Astrocyte (in vitro differentiated cells and primary cell): ENCODE data around the gene KRTAP4-3. TPM values are rescaled to one million over a fixed set of nuclear protein-coding genes. Genes with fewer than 3 reads are reported as not detected.

ENCODE experiments used
- DNase-seq: peaks from one replicate; pipeline ENCODE4 v3.0.0-alpha.2; 2010; ENCODE audit warnings: low read depth
- FAIRE-seq: peaks from 2 replicates; lab custom pipeline; 2011; peaks lifted over from hg19 to GRCh38; lab: Jason Lieb, UNC
- H2AFZ ChIP-seq: 2 replicates; pipeline ENCODE4 v1.6.0; 2012; ENCODE audit warnings: low read depth, low read length, inconsistent platforms
- H3K27ac ChIP-seq: 2 replicates; pipeline ENCODE4 v1.5.1; 2011; ENCODE audit warnings: low read depth, low read length, inconsistent platforms
- H3K27me3 ChIP-seq: 2 replicates; pipeline ENCODE4 v1.6.0; 2011; ENCODE audit warnings: low read length, inconsistent platforms; ENCODE audit not compliant: insufficient read depth
- H3K36me3 ChIP-seq: 2 replicates; pipeline ENCODE4 v1.5.1; 2011; ENCODE audit warnings: low read length, inconsistent platforms; ENCODE audit not compliant: insufficient read depth
- H3K4me1 ChIP-seq: 2 replicates; pipeline ENCODE4 v1.5.1; 2011; ENCODE audit warnings: low read length, inconsistent platforms; ENCODE audit not compliant: insufficient read depth
- H3K4me2 ChIP-seq: 2 replicates; pipeline ENCODE4 v1.6.0; 2012; ENCODE audit warnings: low read length, inconsistent platforms
- H3K4me3 ChIP-seq: 2 replicates; pipeline ENCODE4 v1.5.1; 2011; ENCODE audit warnings: low read depth, mild to moderate bottlenecking, low read length, inconsistent platforms; ENCODE audit not compliant: insufficient read depth
- H3K79me2 ChIP-seq: 2 replicates; pipeline ENCODE4 v1.6.0; 2012; ENCODE audit warnings: mild to moderate bottlenecking, low read length, inconsistent platforms; ENCODE audit not compliant: insufficient read depth
- H3K9ac ChIP-seq: 2 replicates; pipeline ENCODE4 v1.6.0; 2012; ENCODE audit warnings: mild to moderate bottlenecking, low read length, inconsistent platforms
- H3K9me3 ChIP-seq: 2 replicates; pipeline ENCODE4 v1.5.1; 2012; ENCODE audit warnings: low read depth, mild to moderate bottlenecking, low read length, inconsistent platforms; ENCODE audit not compliant: insufficient read depth
- H4K20me1 ChIP-seq: 2 replicates; pipeline ENCODE4 v1.6.0; 2012; ENCODE audit warnings: low read length, inconsistent platforms; ENCODE audit not compliant: insufficient read depth
- H3K27ac Mint-ChIP-seq: one replicate; pipeline ENCODE4 v1.8.0; 2021; ENCODE audit warnings: mild to moderate bottlenecking, mixed read lengths; ENCODE audit not compliant: unreplicated experiment
- H3K27me3 Mint-ChIP-seq: one replicate; pipeline ENCODE4 v1.8.0; 2021; ENCODE audit warnings: low read depth, mixed read lengths; ENCODE audit not compliant: unreplicated experiment
- H3K36me3 Mint-ChIP-seq: one replicate; pipeline ENCODE4 v1.8.0; 2021; ENCODE audit warnings: low read depth, mixed read lengths; ENCODE audit not compliant: unreplicated experiment
- H3K4me1 Mint-ChIP-seq: one replicate; pipeline ENCODE4 v1.8.0; 2021; ENCODE audit warnings: low read depth, mixed read lengths; ENCODE audit not compliant: unreplicated experiment
- H3K4me3 Mint-ChIP-seq: one replicate; pipeline ENCODE4 v1.8.0; 2021; ENCODE audit warnings: mild to moderate bottlenecking, moderate library complexity, mixed read lengths; ENCODE audit not compliant: unreplicated experiment
- H3K9me3 Mint-ChIP-seq: one replicate; pipeline ENCODE4 v1.8.0; 2021; ENCODE audit warnings: mild to moderate bottlenecking, mixed read lengths; ENCODE audit not compliant: unreplicated experiment
- EZH2 ChIP-seq: IDR thresholded peaks from 2 replicates; pipeline ENCODE4 v1.6.1; 2012; ENCODE audit warnings: mild to moderate bottlenecking, low read length, inconsistent platforms; ENCODE audit not compliant: insufficient read depth
- total RNA-seq: library from RNA; stranded (reverse); gene quantifications from 2 replicates; pipeline ENCODE4 v1.2.1, GENCODE V29; 2021
- TF ChIP-seq, protein P1 (sequence below): IDR thresholded peaks from 2 replicates; pipeline ENCODE4 v1.5.1; 2011; ENCODE audit warnings: low read depth, mild to moderate bottlenecking, inconsistent platforms, low read length, moderate library complexity; ENCODE audit not compliant: insufficient read depth

KRTAP4-3 gene
- total RNA-seq, 1 donor from 2014 or later = not detected

GRCh38 chr17:41171886-41172285 is 3.9 kb upstream of the KRTAP4-3 start:
- FAIRE-seq (no peak), DNase-seq (peak; percentile 8)
- Histone ChIP-seq H3K9me3 (no peaks in the 10 kb centered on the region), H3K4me1 (no peaks in the 10 kb centered on the region), H3K4me3 (no peak overlapping the region), H2AFZ (no peak overlapping the region), H3K27me3 (no peaks in the 10 kb centered on the region), H3K4me2 (no peak overlapping the region), H3K9ac (no peak overlapping the region), H3K36me3 (no peaks in the 10 kb centered on the region), H4K20me1 (no peaks in the 10 kb centered on the region), H3K27ac (no peak overlapping the region), H3K79me2 (no peaks in the 10 kb centered on the region)
- Mint-ChIP-seq H3K27me3 (peaks cover 14% of the 10 kb centered on the region), H3K27ac (no peak overlapping the region), H3K4me3 (no peak overlapping the region), H3K4me1 (no peaks in the 10 kb centered on the region), H3K36me3 (peaks cover 2% of the 10 kb centered on the region), H3K9me3 (peaks cover 6% of the 10 kb centered on the region)
- TF ChIP-seq EZH2 = no peak
- TF ChIP-seq, protein P1, sequence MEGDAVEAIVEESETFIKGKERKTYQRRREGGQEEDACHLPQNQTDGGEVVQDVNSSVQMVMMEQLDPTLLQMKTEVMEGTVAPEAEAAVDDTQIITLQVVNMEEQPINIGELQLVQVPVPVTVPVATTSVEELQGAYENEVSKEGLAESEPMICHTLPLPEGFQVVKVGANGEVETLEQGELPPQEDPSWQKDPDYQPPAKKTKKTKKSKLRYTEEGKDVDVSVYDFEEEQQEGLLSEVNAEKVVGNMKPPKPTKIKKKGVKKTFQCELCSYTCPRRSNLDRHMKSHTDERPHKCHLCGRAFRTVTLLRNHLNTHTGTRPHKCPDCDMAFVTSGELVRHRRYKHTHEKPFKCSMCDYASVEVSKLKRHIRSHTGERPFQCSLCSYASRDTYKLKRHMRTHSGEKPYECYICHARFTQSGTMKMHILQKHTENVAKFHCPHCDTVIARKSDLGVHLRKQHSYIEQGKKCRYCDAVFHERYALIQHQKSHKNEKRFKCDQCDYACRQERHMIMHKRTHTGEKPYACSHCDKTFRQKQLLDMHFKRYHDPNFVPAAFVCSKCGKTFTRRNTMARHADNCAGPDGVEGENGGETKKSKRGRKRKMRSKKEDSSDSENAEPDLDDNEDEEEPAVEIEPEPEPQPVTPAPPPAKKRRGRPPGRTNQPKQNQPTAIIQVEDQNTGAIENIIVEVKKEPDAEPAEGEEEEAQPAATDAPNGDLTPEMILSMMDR = no peak

- peaks cover 2% of the 10 kb centered on the region for H3K36me3 Mint-ChIP-seq
- DNase-seq = no peak
- no peak overlapping the region for H3K4me3 ChIP-seq
- no peaks in the 10 kb centered on the region for H3K4me1 ChIP-seq
- peaks cover 7% of the 10 kb centered on the region for H3K27me3 Mint-ChIP-seq
- H3K36me3 ChIP-seq = no peaks in the 10 kb centered on the region
- no peak overlapping the region for H3K9ac ChIP-seq
- no peaks in the 10 kb centered on the region for H3K79me2 ChIP-seq
- H3K4me1 Mint-ChIP-seq = no peaks in the 10 kb centered on the region
- no peak overlapping the region for H2AFZ ChIP-seq
- H3K27ac Mint-ChIP-seq = no peak overlapping the region
- H3K27ac ChIP-seq = no peak overlapping the region
- H4K20me1 ChIP-seq = no peaks in the 10 kb centered on the region
- H3K4me2 ChIP-seq = no peak overlapping the region
- no peaks in the 10 kb centered on the region for H3K27me3 ChIP-seq
- no peak for FAIRE-seq
- no peaks in the 10 kb centered on the region for H3K9me3 ChIP-seq
- TF ChIP-seq, protein P1 = no peak
- no peak for TF ChIP-seq EZH2
- H3K4me3 Mint-ChIP-seq = no peak overlapping the region
- H3K9me3 Mint-ChIP-seq = peaks cover 2% of the 10 kb centered on the region
Measured at GRCh38 chr17:41167561-41167960, 460 bp downstream of the KRTAP4-3 start.

- no peak for DNase-seq
- Histone ChIP-seq H3K36me3 (no peaks in the 10 kb centered on the region), H3K27ac (no peak overlapping the region), H3K9me3 (no peaks in the 10 kb centered on the region), H3K27me3 (no peaks in the 10 kb centered on the region), H3K9ac (no peak overlapping the region), H3K79me2 (no peaks in the 10 kb centered on the region), H4K20me1 (no peaks in the 10 kb centered on the region), H3K4me1 (no peaks in the 10 kb centered on the region), H3K4me2 (no peak overlapping the region), H2AFZ (no peak overlapping the region), H3K4me3 (no peak overlapping the region)
- peaks cover 2% of the 10 kb centered on the region for H3K36me3 Mint-ChIP-seq
- no peak overlapping the region for H3K4me3 Mint-ChIP-seq
- peaks cover 9% of the 10 kb centered on the region for H3K27me3 Mint-ChIP-seq
- TF ChIP-seq EZH2 = no peak
- TF ChIP-seq, protein P1 = no peak
- H3K4me1 Mint-ChIP-seq = no peaks in the 10 kb centered on the region
- H3K27ac Mint-ChIP-seq = no peak overlapping the region
- FAIRE-seq = no peak
- H3K9me3 Mint-ChIP-seq = peaks cover 2% of the 10 kb centered on the region
Measured at GRCh38 chr17:41163828-41164227, 4.2 kb downstream of the KRTAP4-3 start.
